GM13976 (cell line): Measurements from ENCODE around the gene GSE1.
A peak's percentile ranks its signal among the peaks of the same experiment; 100 is the strongest.

ENCODE experiments used
- DNase-seq: peaks from one replicate; pipeline ENCODE4 v3.0.0; 2012; ENCODE audit warnings: low spot score
- in situ Hi-C: fragments of 300-500 bp; cut with MboI; formaldehyde crosslinking; loops from one replicate; pipeline ENCODE4 v1.12.0; 2022; ENCODE audit warnings: low sequenced_read_pairs, mixed read lengths, inconsistent platforms; ENCODE audit not compliant: unreplicated experiment
- TF ChIP-seq, protein P1 (sequence below): IDR thresholded peaks from 2 replicates; pipeline ENCODE4 v1.5.1; 2012; ENCODE audit warnings: borderline replicate concordance, mild to moderate bottlenecking; ENCODE audit not compliant: insufficient read depth; ENCODE audit errors: extremely low read depth, missing control alignments, control extremely low read depth

Gene GSE1

DNA sequence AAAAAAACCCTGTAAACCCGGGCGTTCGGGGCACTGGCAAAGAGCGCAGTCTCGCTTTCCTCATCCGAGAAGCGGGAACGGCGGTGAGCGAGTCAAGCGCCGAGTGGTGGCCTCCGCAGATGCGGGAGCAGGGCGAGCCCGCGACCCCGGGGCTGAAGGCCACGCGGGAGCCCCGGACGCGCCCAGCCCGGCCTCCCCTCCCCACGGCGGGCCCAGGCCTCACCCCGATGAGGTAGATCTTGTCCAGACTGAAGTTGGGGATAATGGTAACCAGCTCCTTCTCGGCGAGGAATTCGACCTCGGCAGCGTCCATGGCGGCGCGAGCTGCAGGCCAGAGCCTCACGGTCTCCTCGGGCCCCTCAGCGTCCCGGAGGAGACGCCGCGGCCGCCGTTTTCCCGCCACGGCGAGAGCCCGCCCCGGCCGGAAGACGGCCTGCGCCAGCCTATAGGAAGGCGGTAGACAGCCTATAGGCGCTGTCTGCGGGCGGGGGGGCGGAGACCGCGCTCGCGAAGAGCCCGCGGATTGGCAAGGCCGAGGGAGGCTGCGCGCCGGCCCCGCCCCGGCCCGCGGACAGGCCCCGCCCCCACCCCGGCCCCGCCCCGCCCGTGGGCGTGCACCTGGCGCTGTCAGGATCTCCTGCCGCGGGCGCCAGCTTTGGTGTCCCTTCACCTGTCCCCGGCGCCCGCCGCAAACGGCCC lies 75.6 kb downstream of the GSE1 start, which contains the start of gene GINS2:
Gene GINS2, minus strand, starts transcription at position 369 of the 699 bp plus-strand sequence. Its CDS starts 56 bp downstream, at position 313.
- TF ChIP-seq, protein P1, sequence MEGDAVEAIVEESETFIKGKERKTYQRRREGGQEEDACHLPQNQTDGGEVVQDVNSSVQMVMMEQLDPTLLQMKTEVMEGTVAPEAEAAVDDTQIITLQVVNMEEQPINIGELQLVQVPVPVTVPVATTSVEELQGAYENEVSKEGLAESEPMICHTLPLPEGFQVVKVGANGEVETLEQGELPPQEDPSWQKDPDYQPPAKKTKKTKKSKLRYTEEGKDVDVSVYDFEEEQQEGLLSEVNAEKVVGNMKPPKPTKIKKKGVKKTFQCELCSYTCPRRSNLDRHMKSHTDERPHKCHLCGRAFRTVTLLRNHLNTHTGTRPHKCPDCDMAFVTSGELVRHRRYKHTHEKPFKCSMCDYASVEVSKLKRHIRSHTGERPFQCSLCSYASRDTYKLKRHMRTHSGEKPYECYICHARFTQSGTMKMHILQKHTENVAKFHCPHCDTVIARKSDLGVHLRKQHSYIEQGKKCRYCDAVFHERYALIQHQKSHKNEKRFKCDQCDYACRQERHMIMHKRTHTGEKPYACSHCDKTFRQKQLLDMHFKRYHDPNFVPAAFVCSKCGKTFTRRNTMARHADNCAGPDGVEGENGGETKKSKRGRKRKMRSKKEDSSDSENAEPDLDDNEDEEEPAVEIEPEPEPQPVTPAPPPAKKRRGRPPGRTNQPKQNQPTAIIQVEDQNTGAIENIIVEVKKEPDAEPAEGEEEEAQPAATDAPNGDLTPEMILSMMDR: no peak
- in situ Hi-C loops: no loop called here
- peak; percentile 100 for DNase-seq

DNA sequence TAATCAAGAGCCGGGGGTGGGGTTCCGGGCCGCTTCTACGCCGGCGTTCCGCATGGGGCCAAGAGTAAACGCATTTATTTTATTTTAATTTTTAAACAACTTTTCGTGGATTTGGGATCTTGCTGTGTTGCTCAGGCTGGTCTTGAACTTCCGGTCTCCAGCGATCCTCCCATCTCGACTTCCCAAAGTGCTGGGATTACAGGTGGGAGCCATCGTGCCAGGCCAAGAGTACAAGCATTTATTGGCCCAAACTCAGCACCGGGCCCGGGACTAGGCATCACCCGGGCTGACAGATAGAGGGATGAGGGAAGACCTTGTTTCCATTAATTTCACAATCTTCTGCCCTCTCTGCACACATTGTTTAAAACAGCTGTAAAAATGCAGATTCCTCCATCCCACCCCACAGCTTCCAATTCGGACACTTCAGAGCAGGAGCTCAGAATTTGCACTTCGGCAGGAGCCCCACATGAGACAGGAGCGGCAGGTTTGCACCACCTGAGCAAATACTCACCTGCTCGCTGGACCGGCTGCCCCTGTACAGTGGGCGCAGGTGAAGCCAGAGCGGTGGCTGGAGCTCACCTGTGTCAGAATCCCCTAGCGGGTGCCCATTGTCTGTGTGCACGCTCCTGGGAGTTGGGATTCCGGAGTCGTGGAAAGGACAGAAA lies 76.3 kb downstream of the GSE1 start:
- TF ChIP-seq, protein P1: no peak
- in situ Hi-C loops: no loop called here
- DNase-seq: no peak

DNA sequence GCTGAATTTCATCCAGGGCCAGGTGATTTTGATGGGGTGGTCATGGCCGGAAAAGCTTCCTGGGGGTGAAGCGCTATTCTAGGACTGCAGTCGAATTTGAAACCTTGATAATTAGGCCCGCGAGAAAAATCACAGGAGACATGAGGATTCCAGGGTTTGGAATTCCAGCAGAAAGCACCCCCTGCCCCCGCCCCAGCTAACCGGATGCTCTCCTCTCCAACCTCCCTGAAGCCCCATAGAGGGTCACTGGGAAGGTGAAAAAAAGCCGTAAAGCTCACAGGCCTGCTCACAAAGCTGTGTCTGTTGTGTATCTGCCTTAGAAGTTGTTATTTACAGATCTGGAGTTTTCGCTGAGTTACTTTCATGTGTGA lies 76.8 kb downstream of the GSE1 start:
- TF ChIP-seq, protein P1: no peak
- DNase-seq: no peak
- in situ Hi-C loops: no loop called here

DNA sequence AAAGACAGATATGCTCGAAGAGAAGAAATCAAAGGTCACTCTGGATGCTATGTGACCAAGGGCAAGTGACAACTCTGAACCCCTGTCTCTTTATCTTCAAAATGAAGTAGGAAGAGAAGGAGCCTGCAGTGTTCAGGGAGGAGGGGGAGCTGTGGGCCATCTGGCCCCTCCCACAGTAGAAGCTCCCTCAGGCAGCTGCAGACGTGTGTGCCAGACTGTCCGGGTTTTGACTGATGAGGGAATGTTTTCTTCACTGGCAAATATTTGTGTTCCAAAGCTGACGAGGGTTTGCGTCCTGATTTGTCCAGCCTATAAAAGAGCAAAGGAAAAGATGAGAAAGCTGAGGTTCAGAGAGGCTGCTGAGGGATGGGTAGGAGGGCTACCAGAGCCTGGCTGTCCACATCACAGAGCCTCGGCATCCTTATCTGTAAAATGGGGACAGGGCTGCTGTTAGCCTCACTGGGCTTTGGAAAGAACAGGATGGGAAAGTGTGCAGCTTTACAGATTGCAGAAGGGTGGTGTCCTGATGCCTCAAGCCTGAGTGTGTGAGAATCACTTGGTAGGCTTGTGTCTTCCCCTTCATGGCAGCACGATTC lies 77.4 kb downstream of the GSE1 start:
- TF ChIP-seq, protein P1: no peak

DNA sequence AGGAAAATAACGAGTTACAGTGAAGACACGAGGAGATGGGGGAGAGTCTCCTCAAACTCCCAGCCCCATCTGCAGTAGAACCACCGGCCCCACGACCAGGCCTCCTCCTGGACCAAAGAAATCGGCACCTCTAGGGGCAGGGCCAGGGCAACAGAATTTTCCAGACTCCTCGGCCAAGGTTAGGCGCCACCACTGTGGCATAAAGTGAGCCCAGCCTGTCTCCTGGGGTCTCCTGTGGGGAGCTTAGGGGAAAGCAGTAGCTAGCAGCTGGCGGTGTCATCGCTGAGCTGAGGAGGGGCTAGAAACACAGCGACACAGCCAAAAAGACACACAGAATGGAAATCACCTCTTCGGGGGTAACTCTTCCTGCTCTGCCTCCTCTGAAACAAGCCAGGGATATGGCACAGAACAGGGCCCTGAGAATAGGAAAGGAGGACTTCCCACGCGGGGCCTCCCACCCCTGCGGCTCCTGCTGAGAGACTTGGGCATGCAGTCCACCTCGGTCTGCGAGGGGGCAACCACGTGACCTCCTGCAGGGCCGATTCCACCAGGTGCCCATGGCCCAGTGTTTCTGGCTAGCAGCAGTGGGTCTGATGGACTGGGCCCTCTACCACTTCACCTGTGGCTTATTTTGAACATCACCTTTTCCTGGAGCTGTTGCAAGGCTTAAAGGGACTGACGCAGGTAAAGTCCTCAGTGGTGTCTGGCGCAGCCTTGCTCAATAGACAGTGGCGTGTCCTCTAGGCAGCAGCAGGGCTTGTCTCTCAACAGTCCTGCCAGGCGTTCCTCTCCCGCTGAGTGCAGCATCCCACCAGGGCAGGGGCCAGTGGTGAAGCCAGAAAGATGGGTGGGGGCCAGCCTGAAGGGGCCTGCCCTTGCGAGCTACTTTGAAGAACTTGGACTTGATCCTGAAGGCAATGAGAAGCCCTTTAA lies 82.3 kb downstream of the GSE1 start:
- DNase-seq: no peak
- TF ChIP-seq, protein P1: no peak
- in situ Hi-C loops: no loop called here

More for the DNA sequence above, 77.4 kb downstream of the GSE1 start:
- DNase-seq: no peak
- in situ Hi-C loops: no loop called here

DNA sequence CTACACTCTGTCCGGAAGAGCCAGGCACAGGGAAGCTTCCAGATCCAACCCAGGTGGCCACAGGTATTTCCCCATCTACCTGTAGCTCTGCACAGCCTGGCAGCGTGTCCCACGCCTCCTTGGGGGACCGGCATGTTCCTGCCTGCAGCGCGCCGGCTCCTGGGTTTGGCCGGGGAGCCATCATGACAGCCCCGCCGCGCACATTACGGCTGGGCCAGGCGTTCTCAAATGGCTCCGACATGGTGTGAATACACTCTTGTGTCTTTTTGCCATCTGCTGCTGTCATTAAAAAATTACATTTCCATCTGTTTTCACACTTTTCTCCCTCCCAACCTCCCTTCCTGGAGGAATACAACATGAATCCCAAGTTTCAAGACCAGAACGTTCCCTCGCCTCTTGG lies 83.7 kb downstream of the GSE1 start:
- TF ChIP-seq, protein P1: no peak
- no peak for DNase-seq
- in situ Hi-C loops: no loop called here
